Gastrocnemius medialis (tissue), 4 donors: Measurements from ENCODE around the gene FDXACB1. TPM values are rescaled to one million over a fixed set of nuclear protein-coding genes. Genes with fewer than 3 reads are reported as not detected.
"Not testable (repeated sequence)": the region's sequence is repeated elsewhere in the genome, so short reads cannot be mapped to it uniquely, and the experiment has no call there.

Experiments used
- ATAC-seq, 2 donors: fragments of 150-250 bp; one replicate each; pipeline ENCODE4 v1.9.1; 2016
- DNase-seq, 2 donors: peaks; one replicate each; pipeline ENCODE4 v3.0.0-alpha.2; 2019
- H3K27ac ChIP-seq, 4 donors: fragments of 200-600 bp; sonication (generic); 1 replicate in 1 of 4; 2 replicates in 3 of 4; pipeline ENCODE4 v1.5.1; 2016 to 2018; ENCODE audit warnings: mild to moderate bottlenecking in 2 of 4, moderate library complexity in 1 of 4
- H3K27me3 ChIP-seq, 3 donors: fragments of 200-600 bp; sonication (generic) in 2 of 3; 1 replicate in 1 of 3; 2 replicates in 2 of 3; pipeline versions ENCODE4 v1.5.1 to v1.6.0; 2016 to 2019; ENCODE audit warnings: mild to moderate bottlenecking in 1 of 3, moderate library complexity in 1 of 3
- H3K36me3 ChIP-seq, 2 donors: fragments of 200-600 bp; sonication (generic) in 1 of 2; one replicate each; pipeline ENCODE4 v1.5.1; 2017 to 2018
- H3K4me1 ChIP-seq, 2 donors: fragments of 200-600 bp; sonication (generic) in 1 of 2; one replicate each; pipeline ENCODE4 v1.5.1; 2016 to 2017; ENCODE audit warnings: mild to moderate bottlenecking in 2 of 2
- H3K4me3 ChIP-seq, 4 donors: fragments of 200-600 bp; sonication (generic) in 3 of 4; 1 replicate in 1 of 4; 2 replicates in 3 of 4; pipeline ENCODE4 v1.5.1; 2016 to 2019; ENCODE audit warnings: mild to moderate bottlenecking in 2 of 4
- H3K9me3 ChIP-seq, 3 donors: fragments of 200-600 bp; sonication (generic) in 2 of 3; 1 replicate in 1 of 3; 2 replicates in 2 of 3; pipeline ENCODE4 v1.5.1; 2016 to 2019
- CTCF ChIP-seq, 5 experiments: fragments of 450-650 bp in 3 of 5; fragments of 200-600 bp in 2 of 5; sonication (generic) in 2 of 5; IDR thresholded peaks in 4 of 5; conservative IDR thresholded peaks in 1 of 5; 1 replicate in 4 of 5; 2 replicates in 1 of 5; pipeline ENCODE4 v1.5.1; 2016 to 2019; ENCODE audit warnings: antibody characterized with exemption in 5 of 5, mild to moderate bottlenecking in 3 of 5, moderate library complexity in 3 of 5
- POLR2A ChIP-seq, 2 donors: fragments of 450-650 bp; IDR thresholded peaks; one replicate each; pipeline ENCODE4 v1.6.1; 2017; ENCODE audit warnings: antibody characterized with exemption in 2 of 2, mild to moderate bottlenecking in 2 of 2, moderate library complexity in 2 of 2
- in situ Hi-C, 4 donors: fragments of 200-750 bp; cut with MboI; loops; one replicate each; pipeline versions ENCODE4 v1.15.0 to v1.8.0; 2017; ENCODE audit warnings: low sequenced_read_pairs in 4 of 4
- intact Hi-C: fragments of 100-400 bp; cut with DNase I; formaldehyde crosslinking; loops from one replicate; pipeline ENCODE4 v1.15.1; 2023; ENCODE audit warnings: low total_unique reads
- total RNA-seq, 4 donors: library from RNA; depleted of rRNA; stranded (reverse); fragments of >200 nt; gene quantifications; one replicate each; pipeline versions ENCODE4 v1.1.0 to v1.2.3, GENCODE V29; 2016

FDXACB1 gene
- total RNA-seq, 4 donors from 2014 or later, result 0.11 to 0.91 (median 0.29) TPM

GRCh38 chr11:111906680-111907079 lies 27.7 kb upstream of the FDXACB1 start:
- no peaks in the 10 kb centered on the region for H3K27me3 ChIP-seq
- H3K9me3 ChIP-seq, result no peaks in the 10 kb centered on the region
- intact Hi-C loops (no loop called here), in situ Hi-C loops (no loop called here)
- DNase-seq (peak in 1 of 2 donors; percentile 27), ATAC-seq (peak; percentile 60 to 70)
- peaks cover 0 to 24% of the 10 kb centered on the region in 2 donors for H3K36me3 ChIP-seq
- peak overlapping the region; percentile 91 to 97 (median 97) for H3K27ac ChIP-seq
- TF ChIP-seq CTCF (IDR thresholded peaks at IDR 0.05 in 4 of 5, conservative IDR thresholded peaks at IDR 0.05 in 1 of 5), result no peak
- no peak overlapping the region for H3K4me3 ChIP-seq
- H3K4me1 ChIP-seq, result peaks cover 0 to 29% of the 10 kb centered on the region in 2 donors

- H3K9me3 ChIP-seq, result no peaks in the 10 kb centered on the region
- peaks cover 0 to 21% of the 10 kb centered on the region in 2 donors for H3K36me3 ChIP-seq
- no peak overlapping the region for H3K4me3 ChIP-seq
- H3K27me3 ChIP-seq, result no peaks in the 10 kb centered on the region
- no peak for TF ChIP-seq POLR2A (IDR thresholded peaks at IDR 0.05)
- TF ChIP-seq CTCF (IDR thresholded peaks at IDR 0.05 in 4 of 5, conservative IDR thresholded peaks at IDR 0.05 in 1 of 5), result no peak
- no peak for DNase-seq
- peak overlapping the region; percentile 91 to 97 (median 97) for H3K27ac ChIP-seq
- ATAC-seq, result no peak
- in situ Hi-C loops, result no loop called here
- intact Hi-C loops, result no loop called here
- H3K4me1 ChIP-seq, result peaks cover 0 to 26% of the 10 kb centered on the region in 2 donors
Observed at GRCh38 chr11:111905411-111905810, 26.4 kb upstream of the FDXACB1 start.

- no peaks in the 10 kb centered on the region for H3K36me3 ChIP-seq
- intact Hi-C loops (no loop called here), in situ Hi-C loops (no loop called here)
- no peaks in the 10 kb centered on the region for H3K4me1 ChIP-seq
- no peak overlapping the region for H3K27ac ChIP-seq
- ATAC-seq, result no peak
- H3K4me3 ChIP-seq, result no peak overlapping the region
- DNase-seq, result no peak
- H3K9me3 ChIP-seq, result no peaks in the 10 kb centered on the region
- TF ChIP-seq POLR2A (IDR thresholded peaks at IDR 0.05) (no peak), CTCF (IDR thresholded peaks at IDR 0.05 in 4 of 5, conservative IDR thresholded peaks at IDR 0.05 in 1 of 5) (no peak)
- H3K27me3 ChIP-seq, result no peaks in the 10 kb centered on the region
Observed at GRCh38 chr11:111886844-111887243, 7.9 kb upstream of the FDXACB1 start.

- ATAC-seq (no peak), DNase-seq (no peak)
- H3K36me3 ChIP-seq, result no peaks in the 10 kb centered on the region
- H3K4me3 ChIP-seq, result no peak overlapping the region
- H3K9me3 ChIP-seq, result no peaks in the 10 kb centered on the region
- in situ Hi-C loops, result no loop called here
- TF ChIP-seq POLR2A (IDR thresholded peaks at IDR 0.05) (no peak), CTCF (IDR thresholded peaks at IDR 0.05 in 4 of 5, conservative IDR thresholded peaks at IDR 0.05 in 1 of 5) (no peak)
- no peaks in the 10 kb centered on the region for H3K27me3 ChIP-seq
- no peak overlapping the region for H3K27ac ChIP-seq
- intact Hi-C loops, result no loop called here
- H3K4me1 ChIP-seq, result no peaks in the 10 kb centered on the region
Observed at GRCh38 chr11:111886032-111886431, 7.1 kb upstream of the FDXACB1 start.

- H3K27ac ChIP-seq, H3K4me1 ChIP-seq, H3K27me3 ChIP-seq, H3K36me3 ChIP-seq, DNase-seq, ATAC-seq, intact Hi-C loops, H3K9me3 ChIP-seq, H3K4me3 ChIP-seq, in situ Hi-C loops: not testable (repeated sequence)
Observed at GRCh38 chr11:111885053-111885452, 6.1 kb upstream of the FDXACB1 start.
